Measurements from ENCODE around the gene PPM1M.

The PPM1M gene

DNA sequence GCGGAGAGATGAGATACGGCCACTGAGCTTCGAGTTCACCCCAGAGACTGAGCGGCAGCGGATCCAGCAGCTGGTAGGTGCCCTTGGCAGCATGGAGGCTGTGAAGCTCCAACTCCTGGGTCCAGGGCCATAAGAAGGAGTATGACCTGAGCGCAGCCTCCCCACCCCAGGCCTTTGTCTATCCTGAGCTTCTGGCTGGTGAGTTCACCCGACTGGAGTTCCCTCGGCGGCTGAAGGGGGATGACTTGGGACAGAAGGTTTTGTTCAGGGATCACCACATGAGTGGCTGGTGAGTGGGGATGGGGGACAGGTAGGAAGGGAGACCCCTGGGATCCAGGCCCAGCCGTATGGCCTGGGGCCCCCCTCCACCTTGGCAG lies 2.6 kb downstream of the PPM1M start:
- no peak overlapping the region for H3K4me3 ChIP-seq (ENCODE audit: low read depth, low read length, poor library complexity, severe bottlenecking)
- TF ChIP-seq, protein P1, sequence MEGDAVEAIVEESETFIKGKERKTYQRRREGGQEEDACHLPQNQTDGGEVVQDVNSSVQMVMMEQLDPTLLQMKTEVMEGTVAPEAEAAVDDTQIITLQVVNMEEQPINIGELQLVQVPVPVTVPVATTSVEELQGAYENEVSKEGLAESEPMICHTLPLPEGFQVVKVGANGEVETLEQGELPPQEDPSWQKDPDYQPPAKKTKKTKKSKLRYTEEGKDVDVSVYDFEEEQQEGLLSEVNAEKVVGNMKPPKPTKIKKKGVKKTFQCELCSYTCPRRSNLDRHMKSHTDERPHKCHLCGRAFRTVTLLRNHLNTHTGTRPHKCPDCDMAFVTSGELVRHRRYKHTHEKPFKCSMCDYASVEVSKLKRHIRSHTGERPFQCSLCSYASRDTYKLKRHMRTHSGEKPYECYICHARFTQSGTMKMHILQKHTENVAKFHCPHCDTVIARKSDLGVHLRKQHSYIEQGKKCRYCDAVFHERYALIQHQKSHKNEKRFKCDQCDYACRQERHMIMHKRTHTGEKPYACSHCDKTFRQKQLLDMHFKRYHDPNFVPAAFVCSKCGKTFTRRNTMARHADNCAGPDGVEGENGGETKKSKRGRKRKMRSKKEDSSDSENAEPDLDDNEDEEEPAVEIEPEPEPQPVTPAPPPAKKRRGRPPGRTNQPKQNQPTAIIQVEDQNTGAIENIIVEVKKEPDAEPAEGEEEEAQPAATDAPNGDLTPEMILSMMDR (IDR thresholded peaks at IDR 0.05; ENCODE audit: low read length), result no peak
- TF ChIP-seq EZH2 (IDR thresholded peaks at IDR 0.05; ENCODE audit: borderline replicate concordance, low read length), result no peak

DNA sequence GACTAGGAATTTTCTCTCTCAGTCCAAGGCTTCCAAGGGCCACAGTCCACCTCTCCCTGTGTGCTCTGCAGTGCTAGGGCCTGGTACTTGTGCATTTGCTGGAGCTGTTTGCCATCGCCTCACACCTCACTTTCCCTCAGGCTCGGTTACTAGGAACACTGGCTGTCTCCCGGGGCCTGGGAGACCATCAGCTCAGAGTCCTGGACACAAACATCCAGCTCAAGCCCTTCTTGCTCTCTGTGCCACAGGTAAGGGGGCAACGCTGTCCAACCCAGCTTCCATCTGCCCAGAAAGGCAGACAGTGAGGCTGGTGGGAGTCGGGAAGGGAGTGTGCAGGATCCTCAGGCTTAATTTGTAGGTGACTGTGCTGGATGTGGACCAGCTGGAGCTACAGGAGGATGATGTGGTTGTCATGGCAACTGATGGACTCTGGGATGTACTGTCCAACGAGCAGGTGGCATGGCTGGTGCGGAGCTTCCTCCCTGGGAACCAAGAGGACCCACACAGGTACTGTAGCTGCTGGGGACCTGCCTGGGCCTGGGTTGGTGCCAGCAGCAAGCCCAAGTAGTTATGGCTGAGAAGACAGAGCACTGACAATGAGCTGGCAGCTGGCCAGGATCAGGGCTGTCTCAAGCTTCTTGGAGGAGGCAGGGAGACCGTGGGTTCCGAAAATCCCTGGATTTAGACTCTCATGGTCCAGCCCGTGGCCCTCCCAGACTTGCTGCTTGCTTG lies 3.4 kb downstream of the PPM1M start:
- Histone ChIP-seq H3K79me2 (ENCODE audit: insufficient read depth, low read length) (no peaks in the 10 kb centered on the region), H3K9ac (ENCODE audit: low read length) (no peak overlapping the region), H3K27me3 (ENCODE audit: insufficient read depth, low read length) (no peaks in the 10 kb centered on the region), H3K27ac (ENCODE audit: low read depth, low read length, poor library complexity, severe bottlenecking) (no peak overlapping the region), H3F3A (ENCODE audit: insufficient read depth, low read length) (no peaks in the 10 kb centered on the region), H3K4me3 (ENCODE audit: low read depth, low read length, poor library complexity, severe bottlenecking) (no peak overlapping the region), H3K4me2 (ENCODE audit: low read length) (no peak overlapping the region), H3K4me1 (ENCODE audit: insufficient read depth, low read length, severe bottlenecking) (peaks cover 38% of the 10 kb centered on the region), H3K36me3 (ENCODE audit: insufficient read depth, low read length) (peaks cover 46% of the 10 kb centered on the region), H4K20me1 (ENCODE audit: insufficient read depth, low read length) (no peaks in the 10 kb centered on the region), H3K9me2 (ENCODE audit: low read depth, low read length) (no peaks in the 10 kb centered on the region), H3K9me3 (ENCODE audit: low read length) (no peaks in the 10 kb centered on the region), H2AFZ (ENCODE audit: low read length) (no peak overlapping the region)
- no peak for TF ChIP-seq EZH2 (IDR thresholded peaks at IDR 0.05; ENCODE audit: borderline replicate concordance, low read length)
- TF ChIP-seq, protein P1 (IDR thresholded peaks at IDR 0.05; ENCODE audit: low read length), result no peak

More for the DNA sequence above, 2.6 kb downstream of the PPM1M start:
- Histone ChIP-seq H3F3A (ENCODE audit: insufficient read depth, low read length) (no peaks in the 10 kb centered on the region), H2AFZ (ENCODE audit: low read length) (no peak overlapping the region), H3K9me3 (ENCODE audit: low read length) (no peaks in the 10 kb centered on the region), H3K4me2 (ENCODE audit: low read length) (no peak overlapping the region), H3K9ac (ENCODE audit: low read length) (no peak overlapping the region), H3K27ac (ENCODE audit: low read depth, low read length, poor library complexity, severe bottlenecking) (no peak overlapping the region), H3K4me1 (ENCODE audit: insufficient read depth, low read length, severe bottlenecking) (peaks cover 31% of the 10 kb centered on the region), H4K20me1 (ENCODE audit: insufficient read depth, low read length) (no peaks in the 10 kb centered on the region), H3K27me3 (ENCODE audit: insufficient read depth, low read length) (no peaks in the 10 kb centered on the region), H3K9me2 (ENCODE audit: low read depth, low read length) (no peaks in the 10 kb centered on the region), H3K79me2 (ENCODE audit: insufficient read depth, low read length) (no peaks in the 10 kb centered on the region), H3K36me3 (ENCODE audit: insufficient read depth, low read length) (peaks cover 40% of the 10 kb centered on the region)

DNA sequence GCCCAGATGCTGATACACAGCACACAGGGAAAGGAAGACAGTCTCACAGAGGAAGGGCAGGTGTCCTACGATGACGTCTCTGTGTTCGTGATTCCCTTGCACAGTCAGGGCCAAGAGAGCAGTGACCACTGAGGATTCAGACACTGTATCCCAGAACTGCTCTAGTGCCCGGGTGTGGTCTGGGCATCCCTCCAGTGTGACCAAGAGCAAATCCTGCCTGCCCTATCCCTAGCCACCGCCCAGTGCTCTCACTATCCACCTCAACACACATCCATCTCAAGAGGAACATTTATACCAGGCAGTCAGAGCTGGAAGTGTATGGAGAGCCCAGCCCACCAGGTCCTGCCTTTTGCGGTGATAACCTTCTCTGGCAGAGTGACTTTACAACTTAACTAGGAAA lies 4.1 kb downstream of the PPM1M start:
- Histone ChIP-seq H3K36me3 (ENCODE audit: insufficient read depth, low read length) (peaks cover 53% of the 10 kb centered on the region), H3K27ac (ENCODE audit: low read depth, low read length, poor library complexity, severe bottlenecking) (no peak overlapping the region), H4K20me1 (ENCODE audit: insufficient read depth, low read length) (no peaks in the 10 kb centered on the region), H3K27me3 (ENCODE audit: insufficient read depth, low read length) (no peaks in the 10 kb centered on the region), H3K9me3 (ENCODE audit: low read length) (no peaks in the 10 kb centered on the region), H3K4me1 (ENCODE audit: insufficient read depth, low read length, severe bottlenecking) (peaks cover 38% of the 10 kb centered on the region), H3K9me2 (ENCODE audit: low read depth, low read length) (no peaks in the 10 kb centered on the region), H3K9ac (ENCODE audit: low read length) (no peak overlapping the region), H3K79me2 (ENCODE audit: insufficient read depth, low read length) (no peaks in the 10 kb centered on the region), H3K4me3 (ENCODE audit: low read depth, low read length, poor library complexity, severe bottlenecking) (no peak overlapping the region), H3F3A (ENCODE audit: insufficient read depth, low read length) (no peaks in the 10 kb centered on the region), H3K4me2 (ENCODE audit: low read length) (no peak overlapping the region), H2AFZ (ENCODE audit: low read length) (no peak overlapping the region)
- TF ChIP-seq, protein P1 (IDR thresholded peaks at IDR 0.05; ENCODE audit: low read length), result no peak
- TF ChIP-seq EZH2 (IDR thresholded peaks at IDR 0.05; ENCODE audit: borderline replicate concordance, low read length), result no peak

Measured in OCI-LY1 (cell line).